ENCODE measurements around the gene TBR1.

- TF ChIP-seq CTCF (IDR thresholded peaks at IDR 0.05; ENCODE audit: low read depth, low read length) (no peak), EZH2phosphoT487 (IDR thresholded peaks at IDR 0.05; ENCODE audit: low read depth) (no peak)
Observed at GRCh38 chr2:161426922-161427663, 11.0 kb downstream of the TBR1 start.
